Measurements from ENCODE around the gene GBF1. TPM values are rescaled to one million over a fixed set of nuclear protein-coding genes. Genes with fewer than 3 reads are reported as not detected.

Gene GBF1
- total RNA-seq, 1 experiment from 2014 or later: 54.7 TPM

DNA sequence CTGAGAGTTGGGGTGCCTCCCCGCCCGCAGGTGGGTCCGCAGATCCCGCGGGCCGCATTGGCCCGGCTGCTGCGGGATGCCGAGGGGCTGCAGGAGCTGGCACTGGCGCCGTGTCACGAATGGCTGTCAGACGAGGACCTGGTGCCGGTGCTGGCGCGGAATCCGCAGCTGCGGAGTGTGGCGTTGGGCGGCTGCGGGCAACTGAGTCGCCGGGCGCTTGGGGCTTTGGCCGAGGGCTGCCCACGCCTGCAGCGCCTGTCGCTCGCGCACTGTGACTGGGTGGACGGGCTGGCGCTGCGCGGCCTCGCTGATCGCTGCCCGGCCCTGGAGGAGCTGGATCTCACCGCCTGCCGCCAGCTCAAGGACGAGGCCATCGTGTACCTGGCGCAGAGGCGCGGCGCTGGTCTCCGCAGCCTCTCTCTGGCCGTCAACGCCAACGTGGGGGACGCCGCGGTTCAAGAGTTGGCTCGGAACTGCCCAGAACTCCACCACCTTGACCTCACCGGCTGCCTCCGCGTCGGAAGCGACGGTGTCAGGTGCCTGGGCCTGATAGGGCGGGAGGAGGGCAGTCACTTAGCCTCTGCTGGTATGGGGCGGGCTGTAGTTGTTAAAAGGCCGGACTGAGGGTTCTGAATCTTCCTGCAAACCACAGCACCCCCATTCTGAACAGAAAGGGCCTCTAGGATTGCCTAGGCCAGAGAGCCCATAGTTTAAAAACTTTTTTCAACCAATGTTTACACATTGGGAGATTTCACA lies 176.6 kb downstream of the GBF1 start:
- no peak for DNase-seq (ENCODE audit: low read depth)

DNA sequence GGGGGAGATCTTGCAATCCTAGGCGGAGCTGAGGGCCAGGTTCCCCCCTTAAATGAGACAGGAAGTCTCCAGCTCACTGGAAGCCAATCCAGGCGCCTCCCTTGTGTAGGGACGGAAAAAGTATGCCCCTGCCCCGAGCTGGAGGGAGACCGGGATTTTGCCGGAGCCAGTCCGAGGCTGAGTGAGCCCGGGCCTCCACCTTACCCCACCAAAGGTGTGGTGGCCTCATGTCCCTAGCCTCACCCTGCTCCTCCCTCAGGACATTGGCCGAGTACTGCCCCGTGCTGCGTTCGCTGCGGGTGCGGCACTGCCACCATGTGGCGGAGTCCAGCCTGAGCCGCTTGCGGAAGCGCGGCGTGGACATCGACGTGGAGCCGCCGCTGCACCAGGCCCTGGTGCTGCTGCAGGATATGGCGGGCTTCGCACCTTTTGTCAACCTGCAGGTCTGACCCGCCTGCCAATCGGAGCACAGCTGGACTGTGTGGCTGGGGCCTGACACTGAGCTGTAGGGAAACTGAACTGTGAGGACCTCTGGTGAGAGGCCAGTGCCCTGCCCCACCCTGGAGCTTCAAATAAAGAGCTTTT lies 177.3 kb downstream of the GBF1 start:
- no peak for DNase-seq (ENCODE audit: low read depth)

DNA sequence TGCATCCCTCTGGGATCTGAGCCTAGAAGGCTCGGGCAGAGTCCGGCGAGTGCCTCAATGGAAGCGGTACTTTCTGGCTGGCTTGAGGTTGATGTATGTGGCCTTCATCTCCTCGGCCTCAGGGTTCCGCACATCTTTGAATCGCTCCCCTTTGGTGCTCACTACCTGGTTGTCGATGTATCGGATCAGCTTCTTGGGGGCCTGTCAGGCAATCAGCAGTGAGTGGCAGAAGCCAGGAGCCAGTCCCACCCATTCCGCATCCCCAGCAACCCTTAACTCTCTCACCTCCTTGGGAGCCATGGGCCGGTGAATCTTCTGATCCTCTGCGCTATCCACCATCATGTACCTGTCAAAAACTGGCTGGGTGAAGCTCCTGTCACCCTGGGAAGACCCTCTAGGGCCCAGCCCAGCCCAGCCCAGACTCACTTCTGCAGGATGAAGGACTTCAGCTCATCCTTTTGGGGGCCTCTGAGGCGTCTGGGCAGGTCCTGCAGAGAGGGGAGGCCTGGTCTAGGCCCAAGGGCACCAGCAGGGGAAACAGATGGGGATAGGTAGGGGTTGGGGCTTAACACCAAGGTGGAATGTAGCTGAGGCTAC lies 178.1 kb downstream of the GBF1 start:
- no peak for DNase-seq (ENCODE audit: low read depth)

DNA sequence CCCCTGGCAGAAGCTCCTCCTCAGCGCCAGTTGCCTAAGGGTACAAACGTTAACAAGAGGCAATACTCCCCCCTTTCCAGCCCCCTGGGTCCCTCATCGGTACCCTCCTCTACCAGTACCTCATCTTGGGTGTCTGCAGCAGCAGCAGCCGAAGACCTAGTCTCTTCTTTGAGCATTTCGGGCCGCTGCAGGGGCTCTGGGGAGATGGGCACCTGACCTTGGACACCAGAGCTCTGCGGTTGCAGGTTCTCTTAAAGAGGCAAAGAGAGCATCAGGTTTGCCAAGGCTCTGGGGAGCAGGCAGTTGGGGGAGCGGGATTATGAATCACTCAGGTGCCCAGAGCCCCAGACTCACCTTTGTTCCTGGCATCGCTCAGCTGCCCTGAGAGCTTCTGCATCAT lies 178.8 kb downstream of the GBF1 start:
- no peak for DNase-seq (ENCODE audit: low read depth)

DNA sequence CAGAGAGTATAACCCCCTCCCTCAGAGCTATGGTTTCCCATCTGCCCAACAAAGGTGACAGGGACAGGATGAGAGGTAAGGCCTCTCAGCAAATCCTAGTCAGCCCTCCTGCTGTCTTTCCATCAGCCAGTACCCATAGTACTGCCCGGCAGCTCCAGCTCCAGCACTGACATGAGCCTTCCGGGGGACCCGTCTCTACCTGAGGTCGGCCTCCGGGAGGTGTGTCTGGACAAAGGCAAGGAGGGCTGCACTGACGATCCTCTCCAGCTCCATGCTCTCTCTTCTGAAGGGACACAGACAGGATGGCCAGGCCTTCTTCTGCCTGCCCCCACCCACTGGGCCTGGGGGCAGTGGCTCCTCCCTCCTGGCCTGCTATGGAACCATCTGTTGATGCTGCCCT lies 179.6 kb downstream of the GBF1 start:
- DNase-seq (ENCODE audit: low read depth): no peak

DNA sequence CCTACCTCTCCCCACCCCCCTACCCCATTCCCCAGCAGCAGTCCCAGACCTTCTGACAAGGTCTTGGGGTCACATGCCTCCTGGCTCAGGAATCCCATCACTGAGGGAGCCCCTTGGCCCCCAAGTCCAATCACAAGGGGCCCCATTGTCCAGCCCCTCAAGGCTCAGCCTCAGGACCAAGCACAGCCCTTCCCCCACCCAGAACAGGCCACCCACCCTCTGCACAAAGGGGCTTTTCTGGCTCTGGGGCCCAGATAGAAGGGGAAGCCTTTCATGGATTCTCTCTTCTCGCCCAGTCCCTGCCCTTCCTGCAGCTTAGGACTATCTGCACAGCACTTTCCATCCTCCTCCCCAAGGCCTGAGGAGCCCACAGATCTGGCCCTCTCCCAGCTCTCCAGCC lies 180.1 kb downstream of the GBF1 start:
- no peak for DNase-seq (ENCODE audit: low read depth)

DNA sequence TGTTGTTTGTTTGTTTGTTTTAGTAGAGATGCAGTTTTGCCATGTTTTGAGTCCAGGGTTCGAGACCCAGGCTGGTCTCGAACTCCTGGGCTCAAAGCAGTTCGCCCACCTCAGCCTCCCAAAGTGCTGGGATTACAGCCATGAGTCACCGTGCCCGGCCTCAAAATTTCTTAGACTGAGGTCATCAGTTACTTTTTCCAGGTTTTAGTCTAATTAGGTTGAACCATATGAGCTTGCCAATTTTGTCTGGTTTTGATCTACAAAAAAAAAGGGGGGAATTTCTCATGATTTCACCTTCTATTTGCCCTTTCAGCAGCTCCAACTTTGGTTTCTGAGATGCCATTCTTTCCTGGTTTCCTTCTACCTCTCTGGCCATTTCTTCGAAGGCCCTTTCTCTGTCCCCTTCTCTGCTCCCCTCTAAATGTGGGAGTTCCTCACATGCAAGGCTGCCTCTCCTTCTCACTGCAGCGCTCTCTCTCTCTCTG lies 181.5 kb downstream of the GBF1 start:
- peak; percentile 77 for DNase-seq (ENCODE audit: low read depth)

DNA sequence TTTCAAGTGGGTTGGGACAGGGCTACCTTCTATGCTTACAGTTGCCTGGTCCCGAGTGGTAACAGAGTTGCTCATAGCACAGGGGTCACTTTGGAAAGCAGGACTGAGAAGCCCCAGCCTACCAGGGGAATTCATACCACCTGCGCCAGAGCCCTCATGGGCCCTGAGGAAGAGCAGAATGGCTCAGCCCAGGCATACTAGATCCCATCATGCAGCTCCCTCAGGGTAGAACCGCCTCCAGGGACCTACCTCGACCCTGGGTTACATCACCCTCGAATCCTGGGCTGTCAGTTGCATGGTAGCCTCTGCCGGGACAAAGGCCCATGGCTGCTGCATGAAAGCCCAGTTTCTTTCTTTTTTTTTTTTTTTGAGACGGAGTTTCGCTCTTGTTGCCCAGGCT lies 184.1 kb downstream of the GBF1 start:
- no peak for DNase-seq (ENCODE audit: low read depth)

DNA sequence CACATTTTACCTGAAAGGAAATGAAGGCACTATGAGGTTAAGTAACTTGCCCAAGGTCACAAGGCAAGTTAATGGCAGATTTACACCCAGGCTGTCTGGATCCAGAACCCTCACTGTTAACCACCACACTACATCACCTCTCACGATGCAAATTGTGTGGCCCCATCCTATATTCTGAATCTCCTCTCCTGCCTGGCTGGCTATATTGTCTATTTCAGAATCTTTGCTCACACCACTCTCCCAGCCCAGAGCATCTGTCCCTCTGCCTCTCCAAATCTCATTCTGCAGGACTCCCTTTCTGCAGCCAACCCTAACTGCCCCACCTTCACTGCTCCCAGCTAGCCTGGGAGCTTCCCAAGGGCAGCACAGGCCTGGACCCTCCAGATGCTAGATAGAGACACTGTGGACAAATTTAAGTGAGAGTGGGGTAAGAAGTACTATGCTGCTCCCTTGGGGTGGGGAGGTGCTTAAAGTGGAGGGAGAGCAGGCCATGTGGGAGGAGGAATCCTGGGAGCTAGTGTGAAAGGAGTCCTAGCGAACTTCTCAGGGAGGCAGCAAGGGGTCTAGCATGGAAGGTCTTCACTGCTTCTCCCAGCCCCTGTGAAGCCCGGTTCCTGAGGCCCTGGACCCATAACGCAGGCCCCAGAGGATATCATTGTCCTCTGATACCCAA lies 186.3 kb downstream of the GBF1 start:
- DNase-seq (ENCODE audit: low read depth): peak; percentile 19

Other genes starting within 250 kb of the GBF1 start
- 6.9 and 13.0 TPM in 2 replicates for gene ARMH3, start 189.4 kb upstream of the GBF1 start, total RNA-seq (2014; rRNA removed; shearing (Covaris generic))
- 10.6 and 19.8 TPM in 2 replicates for gene HPS6, start 180.2 kb upstream of the GBF1 start, total RNA-seq (2014; rRNA removed; shearing (Covaris generic))
- 19.2 and 25.0 TPM in 2 replicates for gene LDB1, start 125.2 kb upstream of the GBF1 start, total RNA-seq (2014; rRNA removed; shearing (Covaris generic))
- 14.7 and 15.1 TPM in 2 replicates for gene PPRC1, start 112.5 kb upstream of the GBF1 start, total RNA-seq (2014; rRNA removed; shearing (Covaris generic))
- 50.7 and 63.0 TPM in 2 replicates for gene NOLC1, start 93.1 kb upstream of the GBF1 start, total RNA-seq (2014; rRNA removed; shearing (Covaris generic))
- 0.17 and 0.27 TPM in 2 replicates for gene ELOVL3, start 19.2 kb upstream of the GBF1 start, total RNA-seq (2014; rRNA removed; shearing (Covaris generic))
- gene PITX3, start 4.0 kb upstream of the GBF1 start, total RNA-seq (2014; rRNA removed; shearing (Covaris generic)): not detected in 2 replicates
- gene NFKB2, start 150.2 kb downstream of the GBF1 start, total RNA-seq (2014; rRNA removed; shearing (Covaris generic)): 9.1 and 20.7 TPM in 2 replicates
- gene PSD, start 173.3 kb downstream of the GBF1 start, total RNA-seq (2014; rRNA removed; shearing (Covaris generic)): not detected in 2 replicates
- 8.2 and 18.8 TPM in 2 replicates for gene FBXL15, start 175.3 kb downstream of the GBF1 start, total RNA-seq (2014; rRNA removed; shearing (Covaris generic))
- gene CUEDC2, start 187.0 kb downstream of the GBF1 start, total RNA-seq (2014; rRNA removed; shearing (Covaris generic)): 33.1 and 50.9 TPM in 2 replicates
- gene C10orf95, start 206.0 kb downstream of the GBF1 start, total RNA-seq (2014; rRNA removed; shearing (Covaris generic)): not detected in 2 replicates